ENCODE results near the gene SLC26A9.

SLC26A9 gene

GRCh38 chr1:205977402-205978014, 34.3 kb upstream of the SLC26A9 start:
- no peak overlapping the region for H3K4me3 ChIP-seq (ENCODE audit: severe bottlenecking)
- peak; percentile 77 for ATAC-seq (ENCODE audit: low read depth)
- peaks cover 4% of the 10 kb centered on the region for H3K36me3 ChIP-seq (ENCODE audit: low read depth)

GRCh38 chr1:205976708-205977401, 33.6 kb upstream of the SLC26A9 start:
- ATAC-seq (ENCODE audit: low read depth), result peak; percentile 40; the same call in 2 of the 3 replicates
- no peak for TF ChIP-seq CTCF (IDR thresholded peaks at IDR 0.05; ENCODE audit: poor library complexity, severe bottlenecking)
- Histone ChIP-seq H3K4me3 (ENCODE audit: severe bottlenecking) (no peak overlapping the region), H3K36me3 (ENCODE audit: low read depth) (no peaks in the 10 kb centered on the region), H3K27me3 (ENCODE audit: insufficient read depth, poor library complexity, severe bottlenecking) (no peaks in the 10 kb centered on the region), H3K4me1 (ENCODE audit: insufficient read depth, poor library complexity, severe bottlenecking) (peaks cover 9% of the 10 kb centered on the region), H3K27ac (ENCODE audit: poor library complexity, severe bottlenecking) (no peak overlapping the region), H3K9me3 (ENCODE audit: severe bottlenecking) (no peaks in the 10 kb centered on the region)
- no peak for DNase-seq (ENCODE audit: low spot score)

More at GRCh38 chr1:205977402-205978014, 34.3 kb upstream of the SLC26A9 start:
- Histone ChIP-seq H3K4me1 (ENCODE audit: insufficient read depth, poor library complexity, severe bottlenecking) (peaks cover 9% of the 10 kb centered on the region), H3K9me3 (ENCODE audit: severe bottlenecking) (no peaks in the 10 kb centered on the region), H3K27me3 (ENCODE audit: insufficient read depth, poor library complexity, severe bottlenecking) (no peaks in the 10 kb centered on the region), H3K27ac (ENCODE audit: poor library complexity, severe bottlenecking) (no peak overlapping the region)
- TF ChIP-seq CTCF (IDR thresholded peaks at IDR 0.05; ENCODE audit: poor library complexity, severe bottlenecking), result peak; percentile 95
- DNase-seq (ENCODE audit: low spot score), result no peak

GRCh38 chr1:205976036-205976435, 32.8 kb upstream of the SLC26A9 start:
- no peak overlapping the region for H3K4me3 ChIP-seq (ENCODE audit: severe bottlenecking)
- no peaks in the 10 kb centered on the region for H3K36me3 ChIP-seq (ENCODE audit: low read depth)
- no peaks in the 10 kb centered on the region for H3K27me3 ChIP-seq (ENCODE audit: insufficient read depth, poor library complexity, severe bottlenecking)
- no peak for TF ChIP-seq CTCF (IDR thresholded peaks at IDR 0.05; ENCODE audit: poor library complexity, severe bottlenecking)
- peaks cover 9% of the 10 kb centered on the region for H3K4me1 ChIP-seq (ENCODE audit: insufficient read depth, poor library complexity, severe bottlenecking)
- H3K9me3 ChIP-seq (ENCODE audit: severe bottlenecking), result no peaks in the 10 kb centered on the region
- ATAC-seq (ENCODE audit: low read depth) (no peak), DNase-seq (ENCODE audit: low spot score) (no peak)
- no peak overlapping the region for H3K27ac ChIP-seq (ENCODE audit: poor library complexity, severe bottlenecking)

- Histone ChIP-seq H3K27me3 (ENCODE audit: insufficient read depth, poor library complexity, severe bottlenecking) (no peaks in the 10 kb centered on the region), H3K4me1 (ENCODE audit: insufficient read depth, poor library complexity, severe bottlenecking) (peaks cover 9% of the 10 kb centered on the region), H3K9me3 (ENCODE audit: severe bottlenecking) (no peaks in the 10 kb centered on the region), H3K36me3 (ENCODE audit: low read depth) (no peaks in the 10 kb centered on the region), H3K27ac (ENCODE audit: poor library complexity, severe bottlenecking) (no peak overlapping the region), H3K4me3 (ENCODE audit: severe bottlenecking) (no peak overlapping the region)
- ATAC-seq (ENCODE audit: low read depth) (no peak), DNase-seq (ENCODE audit: low spot score) (no peak)
- no peak for TF ChIP-seq CTCF (IDR thresholded peaks at IDR 0.05; ENCODE audit: poor library complexity, severe bottlenecking)
Measured at GRCh38 chr1:205975387-205975998, 32.2 kb upstream of the SLC26A9 start.
